Measurements from ENCODE around the gene SRD5A1. TPM values are rescaled to one million over a fixed set of nuclear protein-coding genes. Genes with fewer than 3 reads are reported as not detected.

Gene SRD5A1, protein sequence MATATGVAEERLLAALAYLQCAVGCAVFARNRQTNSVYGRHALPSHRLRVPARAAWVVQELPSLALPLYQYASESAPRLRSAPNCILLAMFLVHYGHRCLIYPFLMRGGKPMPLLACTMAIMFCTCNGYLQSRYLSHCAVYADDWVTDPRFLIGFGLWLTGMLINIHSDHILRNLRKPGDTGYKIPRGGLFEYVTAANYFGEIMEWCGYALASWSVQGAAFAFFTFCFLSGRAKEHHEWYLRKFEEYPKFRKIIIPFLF
- polyA plus RNA-seq (2013, experiment 1 of 2; ENCODE audit: insufficient read length), result 17.2 TPM
- 18.2 TPM for polyA plus RNA-seq (2013, experiment 2 of 2; ENCODE audit: insufficient read length)

DNA sequence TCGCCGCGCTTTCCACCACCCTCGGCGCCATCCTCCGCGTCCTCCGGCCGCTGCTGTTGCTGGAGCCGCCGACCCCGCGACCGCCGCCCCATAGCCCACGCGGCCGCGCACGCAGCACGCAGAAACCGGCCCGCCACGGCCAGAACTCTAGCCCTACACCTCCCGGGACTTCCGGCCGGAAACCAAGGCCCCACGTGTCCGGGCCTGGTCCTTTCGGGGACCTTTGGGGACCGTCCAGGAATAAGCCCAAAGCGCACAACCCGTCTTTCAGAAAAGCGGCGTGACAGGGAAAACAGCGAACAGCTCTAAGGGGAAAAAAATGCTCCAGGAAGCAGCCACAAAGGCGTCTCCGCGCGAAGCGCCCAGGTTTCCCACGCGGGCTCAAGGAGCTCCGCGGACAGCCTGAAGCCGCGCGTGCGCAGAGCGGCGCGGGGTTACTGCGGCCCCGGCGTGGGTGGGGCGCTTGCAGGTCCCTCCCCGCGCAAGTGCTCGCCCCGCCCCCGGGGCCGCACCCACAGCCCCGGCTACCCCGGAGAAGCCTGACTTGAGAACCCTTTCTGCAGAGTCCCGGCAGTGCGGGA, at the start of gene SRD5A1, which contains the start of gene NSUN2:
Gene SRD5A1 (plus strand): TSS at position 553 of the 581 bp plus-strand sequence. CDS start 137 bp downstream, outside the sequence.
Gene NSUN2 (minus strand): TSS at position 157 of the 581 bp plus-strand sequence. CDS start 65 bp downstream, at position 92.
- peak; percentile 89 for DNase-seq

DNA sequence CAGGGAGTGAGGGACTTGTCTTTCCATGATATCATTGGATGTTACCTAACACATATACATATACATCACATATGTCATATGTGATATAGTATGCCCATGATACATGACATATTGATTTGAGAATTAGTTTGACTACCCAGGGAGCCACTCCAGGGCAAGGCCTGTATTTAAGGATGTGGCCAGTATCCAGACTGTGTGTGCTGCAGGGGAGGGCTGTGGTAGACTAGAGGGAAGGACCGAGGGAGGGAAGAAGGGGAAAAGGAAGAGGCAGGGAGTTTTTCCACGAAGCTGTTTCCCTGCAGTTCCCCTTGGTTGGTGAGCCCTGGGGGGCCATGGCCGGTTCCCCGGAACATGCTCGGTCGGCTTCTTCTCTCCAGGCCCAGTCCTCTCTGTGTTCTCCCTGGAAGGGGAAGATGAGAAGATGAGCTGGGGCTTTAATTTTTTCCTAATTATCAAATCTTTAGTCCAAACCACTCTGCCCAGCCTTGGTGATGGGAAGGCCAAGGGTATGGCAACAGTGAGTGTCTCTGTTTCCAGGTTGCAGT, 49.1 kb upstream of the SRD5A1 start:
- DNase-seq, result no peak

DNA sequence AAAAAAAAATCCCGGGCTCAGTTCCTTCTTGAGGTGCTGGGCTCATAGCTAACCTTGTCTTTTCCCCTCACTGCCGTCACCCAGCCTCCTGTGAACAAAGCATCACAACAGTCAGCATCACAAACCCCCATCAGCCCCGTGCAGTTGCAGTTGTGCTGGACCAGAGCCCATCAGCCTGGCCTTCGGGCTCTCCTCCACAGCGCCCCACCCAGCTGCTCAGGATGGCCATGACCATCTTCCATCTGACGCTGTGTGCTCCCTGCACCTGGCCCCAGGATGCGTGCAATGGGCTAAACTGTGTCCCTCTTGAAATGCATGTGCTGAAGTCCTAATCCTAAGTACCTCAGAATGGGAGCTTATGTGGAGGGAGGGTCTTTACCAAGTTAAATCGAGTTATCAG, 48.5 kb upstream of the SRD5A1 start:
- no peak for DNase-seq

DNA sequence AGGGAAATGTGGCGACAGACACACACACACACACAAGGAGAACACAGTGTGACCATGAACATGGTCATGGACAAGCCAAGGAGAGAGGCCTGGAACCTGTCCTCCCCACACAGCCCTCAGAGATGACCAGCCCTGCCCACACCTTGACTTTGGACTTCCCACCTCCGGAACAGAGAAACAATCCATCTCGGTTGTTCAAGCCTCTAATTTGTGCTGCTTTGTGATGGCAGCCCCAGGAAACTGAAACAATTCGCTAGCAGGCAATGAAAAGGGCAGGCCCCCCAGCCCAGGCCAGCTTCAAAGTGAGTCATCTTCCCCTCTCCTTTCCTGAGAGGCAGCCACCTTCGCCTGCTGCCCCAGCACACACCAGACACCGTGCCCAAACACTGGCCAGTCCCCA, 48.1 kb upstream of the SRD5A1 start:
- DNase-seq, result no peak

DNA sequence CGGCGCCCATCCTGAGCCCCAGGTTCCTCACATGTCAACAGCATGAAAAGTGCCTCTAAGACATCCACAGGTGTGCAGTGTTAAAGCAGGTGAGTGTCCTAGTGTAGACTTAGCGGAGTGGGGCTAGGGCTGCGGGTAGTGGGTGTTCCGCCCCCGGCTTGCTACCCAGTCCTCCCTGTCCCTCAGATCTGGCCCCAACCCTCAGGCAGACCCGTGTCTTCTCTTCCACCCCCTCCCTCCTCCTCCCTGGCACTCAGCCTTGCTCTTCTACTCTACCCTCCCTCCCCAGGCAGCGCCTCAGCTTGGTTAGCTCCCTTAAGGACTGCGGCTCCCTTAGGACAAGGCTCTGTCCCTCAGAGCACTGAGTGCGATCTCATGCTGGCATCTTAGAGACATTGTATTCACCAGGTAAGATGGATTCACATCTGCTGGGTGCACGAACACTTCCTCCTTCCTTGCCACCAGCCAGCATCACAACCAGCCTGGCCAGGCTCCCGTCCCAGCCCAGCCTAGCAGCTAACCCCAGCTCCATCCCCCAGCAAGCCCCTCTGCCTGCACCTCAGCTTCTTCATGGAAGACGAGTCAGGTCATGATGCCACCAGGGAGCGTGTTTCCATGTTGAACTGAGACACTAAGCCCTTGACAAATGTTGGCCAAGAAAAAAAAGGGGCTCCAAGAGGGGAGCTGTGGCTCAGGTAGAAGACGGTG, 47.1 kb upstream of the SRD5A1 start:
- no peak for DNase-seq

DNA sequence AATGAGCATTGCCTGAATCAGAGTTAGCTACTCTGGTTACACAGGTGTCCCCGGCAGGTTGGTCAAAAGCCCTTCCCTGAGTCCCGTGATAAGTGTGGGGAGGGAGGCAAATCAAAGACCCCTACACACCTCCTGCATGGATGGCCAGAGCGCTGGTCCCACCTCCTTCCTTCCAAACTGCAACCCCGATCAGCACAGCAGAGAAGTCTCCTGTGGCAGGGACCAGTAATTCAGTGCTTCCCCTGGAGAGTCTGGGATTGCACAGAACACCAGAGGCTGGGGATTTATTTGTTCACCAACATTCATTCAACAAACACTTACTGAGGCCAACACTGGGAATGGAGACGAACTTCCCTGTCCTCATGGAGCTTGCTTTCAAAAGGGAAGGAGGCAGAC, 46.6 kb upstream of the SRD5A1 start:
- DNase-seq, result no peak

DNA sequence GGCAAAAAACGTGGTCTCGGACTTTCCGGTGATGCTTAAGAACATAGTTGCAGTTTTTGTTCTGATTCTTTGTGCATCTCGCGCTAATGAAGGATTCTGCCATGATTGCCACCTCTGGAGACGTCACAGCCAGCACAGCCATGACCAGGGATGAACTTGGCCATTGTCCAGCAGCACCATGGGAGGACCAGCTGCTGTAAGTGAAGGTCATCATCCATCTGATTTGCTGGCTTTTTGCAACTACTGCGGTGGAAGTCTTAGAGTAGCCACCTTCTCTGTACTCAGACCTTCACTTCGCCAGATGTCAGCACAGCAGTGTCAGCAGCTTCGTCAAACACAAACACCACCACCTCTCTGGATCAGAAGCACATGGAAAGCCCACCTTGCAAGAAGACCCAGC, 46.1 kb upstream of the SRD5A1 start:
- no peak for DNase-seq

DNA sequence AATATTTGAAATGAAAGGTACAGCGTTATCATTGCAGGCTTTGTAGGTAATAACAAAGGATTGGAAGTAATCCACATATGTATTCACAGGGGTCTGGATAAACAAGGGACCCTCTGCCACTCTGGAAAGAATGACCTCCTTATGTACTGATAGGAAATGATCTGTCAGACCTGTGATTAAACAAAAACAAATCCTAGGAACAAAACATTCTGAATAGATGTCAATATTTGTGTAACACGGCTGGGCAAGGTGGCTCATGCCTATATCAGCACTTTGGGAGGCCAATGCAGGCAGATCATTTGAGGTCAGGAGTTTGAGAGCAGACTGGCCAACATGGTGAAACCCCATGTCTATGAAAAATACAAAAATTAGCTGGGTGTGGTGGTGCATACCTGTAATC, 42.7 kb upstream of the SRD5A1 start:
- DNase-seq, result no peak

DNA sequence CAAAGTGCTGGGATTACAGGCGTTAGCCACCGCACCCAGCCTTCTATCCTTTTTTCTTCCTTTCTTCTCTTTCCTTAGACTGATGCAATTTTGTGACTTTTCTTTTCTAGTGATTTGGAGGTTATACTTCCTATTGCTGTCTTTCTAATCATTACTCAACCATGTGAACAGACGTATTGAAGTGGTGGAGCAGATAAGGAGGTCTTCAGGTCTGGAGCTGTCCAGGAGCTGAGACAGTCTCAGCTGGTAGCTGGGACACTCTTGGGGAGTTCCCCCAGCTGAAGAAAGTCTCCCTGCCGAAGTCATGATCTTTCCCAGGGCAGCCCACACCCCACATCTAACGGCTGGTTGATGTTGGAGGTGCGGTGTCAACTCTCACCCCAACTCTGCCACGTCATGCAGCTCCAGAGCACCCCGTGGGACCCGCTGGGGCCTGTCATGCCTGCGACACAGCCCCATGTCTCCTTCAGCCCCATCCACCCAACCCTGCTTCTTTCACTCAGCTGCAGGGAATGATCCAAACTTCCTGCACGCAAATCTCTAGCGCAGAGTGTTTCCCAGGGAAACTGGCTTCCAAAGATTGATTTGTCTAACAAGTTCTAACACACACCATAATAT, 41.5 kb upstream of the SRD5A1 start:
- no peak for DNase-seq

DNA sequence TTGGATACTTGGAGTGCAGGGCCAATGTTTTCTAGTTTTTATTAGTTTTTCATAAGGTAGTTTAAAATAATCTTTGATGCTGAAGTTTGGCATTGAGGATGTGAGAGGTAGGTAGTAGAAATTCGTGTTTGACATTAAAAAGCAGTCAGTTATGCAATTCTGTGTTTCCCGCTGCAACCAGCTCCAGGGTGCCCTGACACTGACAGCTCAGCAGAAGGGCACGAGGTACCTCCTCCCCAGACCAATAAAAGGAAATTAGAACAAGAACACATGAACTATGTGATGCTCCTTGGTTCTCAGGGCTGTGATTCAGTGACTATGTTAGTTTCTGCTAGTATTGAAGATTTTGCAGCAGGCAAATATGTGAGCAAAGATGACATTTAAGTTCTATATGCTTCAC, 40.6 kb upstream of the SRD5A1 start:
- no peak for DNase-seq

DNA sequence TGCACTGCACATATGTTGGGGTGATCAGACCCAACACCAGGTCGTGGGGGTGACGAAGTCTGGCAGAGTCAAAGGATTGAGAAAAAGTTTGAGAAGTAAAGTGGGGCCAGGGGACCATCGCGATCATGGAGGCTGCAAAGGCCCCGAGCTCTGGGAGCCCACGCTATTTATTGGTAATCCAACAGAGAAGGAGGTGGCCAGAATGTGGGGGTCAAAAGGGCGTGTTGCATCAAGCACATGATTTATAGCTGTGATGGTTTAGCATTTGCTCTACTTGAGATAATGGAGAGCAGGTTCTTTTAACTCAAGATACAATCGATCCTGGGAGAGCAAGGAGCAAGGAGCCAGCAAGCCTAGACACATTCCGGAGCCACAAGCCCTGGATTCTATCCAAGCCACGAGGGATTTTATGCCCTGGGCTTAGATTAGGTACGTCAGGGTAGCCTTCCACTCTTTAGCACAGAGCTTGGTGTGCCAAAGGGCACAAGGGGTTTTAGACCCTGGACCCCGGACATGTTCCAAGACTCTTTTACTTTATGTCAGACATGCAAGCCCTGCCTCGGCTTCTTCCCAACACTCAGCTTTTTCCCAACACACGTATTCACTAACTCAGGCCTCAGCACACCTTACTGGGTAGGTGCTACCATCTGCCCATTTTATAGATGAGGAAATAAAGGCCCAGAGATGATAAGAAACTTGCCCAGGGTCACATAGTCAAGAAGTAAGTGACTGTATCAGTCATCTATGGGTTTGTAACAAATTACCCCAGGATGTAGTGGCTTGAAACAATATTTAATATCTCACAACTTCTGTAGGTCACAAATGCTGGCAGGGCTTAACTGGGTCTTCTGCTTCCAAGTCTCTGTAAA, 39.9 kb upstream of the SRD5A1 start:
- DNase-seq, result no peak

DNA sequence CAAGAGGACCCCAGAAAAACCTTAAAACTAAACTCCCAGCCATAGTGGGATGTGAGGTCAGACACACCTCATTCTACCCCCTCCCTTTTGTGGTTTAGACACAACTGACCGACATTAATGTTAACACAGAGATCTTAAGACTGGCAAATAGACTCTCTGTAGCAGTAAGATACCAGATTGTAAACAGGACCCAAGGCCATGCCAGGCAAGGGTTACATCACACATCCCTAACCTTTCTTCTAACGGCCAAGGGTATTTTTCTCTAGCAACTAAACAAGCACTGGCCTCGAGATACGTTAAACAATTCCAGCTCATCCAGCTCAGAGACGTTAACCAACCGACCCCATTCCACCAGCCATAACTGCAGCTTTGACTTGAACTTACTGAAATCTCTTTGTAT, 39.2 kb upstream of the SRD5A1 start:
- no peak for DNase-seq

DNA sequence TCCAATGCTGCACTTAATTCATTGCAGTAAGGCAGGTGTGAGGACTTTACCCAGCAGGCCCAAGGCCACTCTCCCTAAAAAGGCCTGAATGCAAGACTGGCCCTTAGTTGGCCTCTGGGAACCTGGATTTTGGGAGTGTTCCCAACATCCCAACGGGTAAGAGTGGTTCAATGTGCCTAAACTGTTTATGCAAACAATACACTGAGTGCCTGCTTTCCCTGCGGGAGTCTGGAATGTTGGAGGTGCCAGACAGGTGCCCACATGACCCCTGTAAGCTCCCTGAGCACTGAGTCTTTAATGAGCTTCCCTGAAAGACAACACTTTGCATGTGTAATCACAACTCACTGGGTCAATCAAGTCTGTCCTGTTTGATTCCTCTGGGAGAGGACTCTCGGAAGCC, 37.8 kb upstream of the SRD5A1 start:
- DNase-seq, result no peak

DNA sequence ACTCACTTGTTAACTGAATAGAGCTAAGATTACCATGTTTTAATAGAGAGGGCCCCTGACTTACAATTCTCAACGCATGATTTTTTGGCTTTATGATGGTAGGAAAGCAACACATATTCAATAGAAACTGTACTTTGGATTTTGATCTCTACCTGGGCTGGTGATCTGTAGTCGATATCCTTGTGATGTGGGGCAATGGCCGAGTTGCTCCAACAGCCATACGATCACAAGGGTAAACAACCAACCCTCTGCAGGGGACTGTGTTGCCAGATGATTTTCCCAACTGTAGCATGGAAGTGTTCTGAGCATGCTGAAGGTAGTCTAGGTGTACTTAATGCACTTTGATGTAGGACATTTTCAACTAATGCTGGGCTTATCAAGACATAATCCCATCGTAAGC, 36.9 kb upstream of the SRD5A1 start:
- no peak for DNase-seq

DNA sequence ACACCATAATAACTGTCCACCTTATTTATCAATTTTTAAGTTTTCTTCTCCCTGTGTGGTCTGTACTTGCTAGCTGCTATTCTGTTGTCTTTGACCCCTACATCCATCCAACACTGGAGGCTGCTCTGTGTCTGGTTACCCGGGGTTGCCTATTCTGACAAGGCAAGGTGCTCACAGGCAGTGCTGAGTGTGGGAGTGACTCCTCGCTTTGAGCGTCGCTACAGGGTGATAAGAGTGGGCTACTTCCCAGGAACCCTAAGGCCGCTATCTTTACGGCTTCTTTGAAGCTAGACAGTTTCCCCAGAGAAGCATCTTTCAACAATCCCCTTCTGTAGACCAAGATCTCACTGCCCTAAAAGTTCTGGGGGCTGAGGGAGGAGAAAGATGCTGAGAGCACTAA, 35.7 kb upstream of the SRD5A1 start:
- no peak for DNase-seq

DNA sequence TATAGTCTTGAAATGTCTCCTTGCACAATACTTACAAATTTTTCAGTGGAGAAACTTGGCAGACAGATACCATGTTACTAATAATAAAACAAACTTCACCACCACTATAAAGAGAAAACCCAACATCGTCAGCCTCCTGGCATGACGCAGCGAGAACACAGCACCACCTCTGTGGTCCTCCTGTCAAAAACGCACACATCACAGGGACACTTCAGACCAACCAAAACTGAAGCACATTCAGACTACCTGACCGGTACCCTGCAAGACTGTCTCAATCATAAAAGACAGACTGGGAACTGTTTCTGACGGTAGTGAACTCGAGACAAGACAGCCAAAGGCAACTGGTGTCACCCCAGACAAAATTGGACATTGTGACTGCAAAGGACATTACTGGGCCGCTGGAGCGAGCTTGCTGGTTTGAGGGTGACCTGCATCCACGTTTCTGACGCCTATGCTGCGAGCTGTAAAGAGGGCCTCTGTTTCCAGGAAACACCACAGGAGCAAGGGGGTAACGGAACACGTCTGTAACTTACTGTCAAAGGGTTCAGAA, 34.8 kb upstream of the SRD5A1 start:
- DNase-seq, result no peak

DNA sequence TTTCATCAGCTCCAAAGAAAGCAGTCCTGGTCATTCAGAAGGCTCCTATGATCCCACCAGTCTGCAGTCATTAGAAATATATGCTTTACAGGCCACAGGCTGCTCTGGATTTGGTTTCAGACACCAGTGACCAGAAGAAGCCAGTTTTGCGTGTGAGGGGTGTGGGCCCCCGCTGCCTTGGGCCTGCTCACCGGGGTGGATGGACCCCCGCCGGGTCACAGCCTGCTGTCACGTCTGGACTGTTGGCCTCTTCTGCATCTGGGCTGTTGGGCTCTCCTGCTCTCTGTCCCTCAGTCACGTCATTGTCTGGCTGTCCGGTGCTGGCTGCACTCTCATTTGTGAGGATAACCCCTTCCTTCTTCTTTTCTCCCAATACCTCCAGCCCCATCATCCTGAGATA, 33.5 kb upstream of the SRD5A1 start:
- no peak for DNase-seq

DNA sequence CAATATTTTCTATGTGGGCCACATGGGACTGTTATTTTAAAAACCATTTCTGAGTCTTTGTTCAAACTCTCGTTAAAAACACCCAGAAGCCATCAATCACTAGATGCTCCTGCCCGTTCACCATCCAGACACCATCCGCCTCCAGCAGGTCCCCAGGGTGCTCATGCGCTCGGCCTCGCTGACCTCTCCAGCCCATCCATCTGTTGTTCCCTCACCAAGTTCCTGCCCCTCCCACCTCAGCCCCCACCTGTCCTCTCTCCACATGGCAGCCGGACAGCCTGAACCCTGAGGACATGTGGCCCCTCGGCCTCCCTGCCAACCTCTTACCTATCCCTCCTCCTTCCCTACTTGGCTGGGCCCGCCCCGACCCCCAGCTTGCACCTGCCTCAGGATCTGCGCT, 32.0 kb upstream of the SRD5A1 start:
- DNase-seq, result no peak

DNA sequence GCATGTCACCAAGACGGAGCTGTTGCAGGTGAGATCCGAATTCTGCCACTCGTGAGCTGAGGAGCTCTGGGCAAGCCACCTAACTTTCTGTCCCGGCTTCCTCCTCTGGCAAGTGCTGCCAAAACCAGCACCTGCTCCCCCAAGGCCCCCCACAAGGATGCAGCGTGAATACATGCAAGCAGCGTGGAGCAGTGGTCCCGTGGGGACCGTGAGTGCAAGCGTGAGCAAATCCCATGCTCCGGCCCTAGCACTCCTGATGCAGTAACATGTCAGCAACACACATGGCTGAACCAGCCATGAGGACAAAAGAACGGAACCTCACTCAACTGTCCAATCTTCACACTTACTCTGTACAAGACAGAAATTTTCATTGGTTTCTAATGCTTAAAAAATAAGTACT, 31.4 kb upstream of the SRD5A1 start:
- no peak for DNase-seq

DNA sequence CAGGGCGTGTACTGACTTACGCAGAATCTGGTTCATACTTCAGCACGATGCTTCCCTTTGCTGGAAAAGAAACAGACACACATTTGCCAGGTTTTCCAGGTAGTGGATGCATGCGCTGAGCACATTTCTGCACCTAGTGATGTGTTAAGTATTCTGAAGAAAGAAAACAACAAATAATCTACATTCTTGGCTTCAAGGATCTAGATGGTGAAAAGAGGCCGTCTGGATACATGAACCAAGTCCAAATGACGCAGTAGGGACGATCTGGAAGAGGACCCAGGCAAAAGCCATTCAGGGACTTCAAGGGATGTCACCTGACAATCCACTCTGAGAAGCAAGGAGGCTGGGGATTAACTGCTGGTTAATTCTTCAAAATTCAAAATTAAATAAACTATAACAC, 30.8 kb upstream of the SRD5A1 start:
- no peak for DNase-seq

DNA sequence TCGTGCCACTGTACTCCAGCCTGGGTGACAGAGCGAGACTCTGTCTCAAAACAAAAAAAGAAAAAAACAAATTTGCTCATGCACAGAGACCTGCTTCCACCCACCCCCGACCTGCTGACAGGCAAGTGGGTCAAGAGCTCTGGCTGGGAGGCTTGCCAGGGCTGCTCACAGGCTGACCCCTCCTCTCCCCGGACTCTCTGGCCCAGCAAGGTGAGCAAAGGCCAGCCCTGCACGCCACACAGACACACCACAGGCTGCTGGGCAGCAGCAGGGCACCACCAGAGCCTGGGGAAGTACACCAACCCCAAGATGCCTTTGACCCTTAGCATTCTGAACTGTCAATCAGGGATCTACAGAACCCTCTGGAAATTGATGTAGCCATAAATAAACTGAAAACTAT, 29.6 kb upstream of the SRD5A1 start:
- no peak for DNase-seq

DNA sequence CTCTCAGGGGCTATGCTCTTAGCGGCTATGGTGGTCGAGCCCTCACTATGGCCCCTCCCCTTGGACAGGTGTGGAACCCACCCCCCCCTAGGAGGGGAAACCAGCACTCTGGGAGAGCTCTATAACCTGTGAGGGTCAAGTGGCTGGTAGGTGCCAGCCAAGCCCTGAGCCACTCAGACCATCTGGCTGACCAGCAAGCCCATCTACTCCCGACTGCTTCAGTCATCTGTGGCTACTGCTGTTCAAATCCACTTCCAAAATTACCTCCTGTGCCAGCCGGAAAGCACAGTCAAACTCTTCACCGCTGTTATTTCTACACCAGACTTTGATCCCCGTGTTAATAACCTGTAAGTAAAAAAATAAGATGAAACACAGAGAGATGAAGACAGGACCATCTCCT, 28.9 kb upstream of the SRD5A1 start:
- no peak for DNase-seq

Data from fibroblast of skin of scalp (primary cell).